DOHH2 (cell line): ENCODE results near the gene PRSS8.

ENCODE experiments used
- H3F3A ChIP-seq: fragments of 200-600 bp; sonication (generic), shearing (Covaris generic); 2 replicates; pipeline ENCODE4 v1.6.0; 2016; ENCODE audit warnings: antibody characterized with exemption, mild to moderate bottlenecking; ENCODE audit not compliant: control insufficient read depth, insufficient read depth
- H3K27ac ChIP-seq: fragments of 200-600 bp; sonication (generic); 2 replicates; pipeline ENCODE4 v1.5.1; 2014; ENCODE audit warnings: low read depth, mild to moderate bottlenecking, low read length, moderate library complexity
- H3K27me3 ChIP-seq: fragments of 200-600 bp; sonication (generic); 2 replicates; pipeline ENCODE4 v1.6.1; 2014; ENCODE audit warnings: mild to moderate bottlenecking, low read length, mixed read lengths; ENCODE audit not compliant: control insufficient read depth
- H3K36me3 ChIP-seq: fragments of 200-600 bp; sonication (generic); 2 replicates; pipeline ENCODE4 v1.6.1; 2014; ENCODE audit warnings: mild to moderate bottlenecking, low read length, moderate library complexity, mixed read lengths; ENCODE audit not compliant: control insufficient read depth
- H3K4me1 ChIP-seq: fragments of 200-600 bp; sonication (generic); 2 replicates; pipeline ENCODE4 v1.6.1; 2014; ENCODE audit warnings: mild to moderate bottlenecking, low read length, mixed read lengths; ENCODE audit not compliant: control insufficient read depth
- H3K4me2 ChIP-seq: fragments of 200-600 bp; sonication (generic); 2 replicates; pipeline ENCODE4 v1.6.0; 2014; ENCODE audit warnings: mild to moderate bottlenecking, low read length, moderate library complexity
- H3K4me3 ChIP-seq: fragments of 200-600 bp; sonication (generic); 2 replicates; pipeline ENCODE4 v1.5.1; 2014; ENCODE audit warnings: mild to moderate bottlenecking, low read length, mixed read lengths
- H3K79me2 ChIP-seq: fragments of 200-600 bp; sonication (generic); 2 replicates; pipeline ENCODE4 v1.6.1; 2014; ENCODE audit warnings: mild to moderate bottlenecking, low read length, mixed read lengths; ENCODE audit not compliant: control insufficient read depth
- H3K9me2 ChIP-seq: fragments of 200-600 bp; sonication (generic); replicated peaks from 2 replicates; pipeline ENCODE4 v1.6.1; 2014; ENCODE audit warnings: mild to moderate bottlenecking, low read length, mixed read lengths; ENCODE audit not compliant: control insufficient read depth
- H3K9me3 ChIP-seq: fragments of 200-600 bp; sonication (generic); 2 replicates; pipeline ENCODE4 v1.6.1; 2014; ENCODE audit warnings: antibody characterized with exemption, low read length, mixed read lengths; ENCODE audit not compliant: control insufficient read depth, insufficient read depth
- H4K20me1 ChIP-seq: fragments of 200-600 bp; sonication (generic); 2 replicates; pipeline ENCODE4 v1.6.0; 2014; ENCODE audit warnings: low read depth, mild to moderate bottlenecking, antibody characterized with exemption, low read length, moderate library complexity; ENCODE audit not compliant: control insufficient read depth, insufficient read depth
- EZH2phosphoT487 ChIP-seq: fragments of 200-600 bp; sonication (generic); IDR thresholded peaks from 2 replicates; pipeline ENCODE4 v1.6.1; 2017; ENCODE audit warnings: borderline replicate concordance, mild to moderate bottlenecking, antibody characterized with exemption, low read length, moderate library complexity, mixed read lengths
- TF ChIP-seq, protein P1 (sequence below): fragments of 200-600 bp; sonication (generic); IDR thresholded peaks from one replicate; pipeline ENCODE4 v1.5.1; 2014; ENCODE audit warnings: antibody characterized with exemption, mild to moderate bottlenecking, low read depth, low read length; ENCODE audit not compliant: poor library complexity, severe bottlenecking

The PRSS8 gene

DNA sequence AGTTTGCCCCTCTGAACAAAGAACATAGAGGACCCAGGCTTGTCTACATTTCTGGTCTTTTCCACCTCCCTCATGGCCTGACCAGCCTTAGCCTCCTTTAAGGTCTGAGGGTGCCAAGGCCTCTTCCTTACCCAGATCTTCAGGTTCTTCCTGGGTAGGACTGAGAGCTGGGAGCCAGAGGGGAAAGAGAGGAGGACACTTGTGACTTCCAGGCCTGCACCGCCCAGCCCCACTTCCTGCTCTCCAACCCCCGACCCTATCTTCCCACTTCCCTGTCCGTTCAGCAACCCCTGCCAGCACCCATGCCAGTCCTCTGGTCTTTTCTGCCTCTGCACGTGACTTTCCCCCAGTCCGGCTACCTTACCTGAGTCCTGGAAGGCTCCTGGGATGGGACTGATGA lies 13.8 kb upstream of the PRSS8 start:
- Histone ChIP-seq H3K4me3 (no peak overlapping the region), H3K79me2 (no peaks in the 10 kb centered on the region), H3K4me2 (no peak overlapping the region), H3K4me1 (no peaks in the 10 kb centered on the region), H3K36me3 (no peaks in the 10 kb centered on the region), H3K9me2 (no peaks in the 10 kb centered on the region), H3K27me3 (no peaks in the 10 kb centered on the region), H4K20me1 (no peaks in the 10 kb centered on the region), H3K27ac (no peak overlapping the region), H3F3A (no peaks in the 10 kb centered on the region), H3K9me3 (no peaks in the 10 kb centered on the region)
- TF ChIP-seq, protein P1, sequence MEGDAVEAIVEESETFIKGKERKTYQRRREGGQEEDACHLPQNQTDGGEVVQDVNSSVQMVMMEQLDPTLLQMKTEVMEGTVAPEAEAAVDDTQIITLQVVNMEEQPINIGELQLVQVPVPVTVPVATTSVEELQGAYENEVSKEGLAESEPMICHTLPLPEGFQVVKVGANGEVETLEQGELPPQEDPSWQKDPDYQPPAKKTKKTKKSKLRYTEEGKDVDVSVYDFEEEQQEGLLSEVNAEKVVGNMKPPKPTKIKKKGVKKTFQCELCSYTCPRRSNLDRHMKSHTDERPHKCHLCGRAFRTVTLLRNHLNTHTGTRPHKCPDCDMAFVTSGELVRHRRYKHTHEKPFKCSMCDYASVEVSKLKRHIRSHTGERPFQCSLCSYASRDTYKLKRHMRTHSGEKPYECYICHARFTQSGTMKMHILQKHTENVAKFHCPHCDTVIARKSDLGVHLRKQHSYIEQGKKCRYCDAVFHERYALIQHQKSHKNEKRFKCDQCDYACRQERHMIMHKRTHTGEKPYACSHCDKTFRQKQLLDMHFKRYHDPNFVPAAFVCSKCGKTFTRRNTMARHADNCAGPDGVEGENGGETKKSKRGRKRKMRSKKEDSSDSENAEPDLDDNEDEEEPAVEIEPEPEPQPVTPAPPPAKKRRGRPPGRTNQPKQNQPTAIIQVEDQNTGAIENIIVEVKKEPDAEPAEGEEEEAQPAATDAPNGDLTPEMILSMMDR = no peak
- TF ChIP-seq EZH2phosphoT487 = no peak

DNA sequence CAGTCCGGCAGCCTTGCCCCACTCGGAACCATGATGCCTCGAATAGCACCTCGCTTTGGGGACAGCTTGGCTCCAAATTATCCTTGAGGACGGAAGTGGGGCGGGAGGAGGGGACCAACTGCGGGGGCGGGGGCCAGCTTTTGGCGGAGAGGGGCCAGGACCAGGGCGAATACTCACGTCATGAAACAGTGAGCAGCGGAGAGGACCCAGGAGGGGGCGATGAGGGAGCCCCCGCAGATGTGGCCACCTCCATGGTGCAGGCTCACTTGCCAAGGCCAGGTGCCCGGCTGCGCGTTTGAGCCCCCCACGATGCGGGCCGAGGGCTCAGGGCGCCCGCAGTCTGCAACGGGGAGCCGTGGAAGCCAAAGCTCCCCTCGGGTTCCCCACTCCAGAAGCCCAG lies 13.4 kb upstream of the PRSS8 start:
- no peaks in the 10 kb centered on the region for H3K36me3 ChIP-seq
- H3K4me2 ChIP-seq = no peak overlapping the region
- no peak overlapping the region for H3K4me3 ChIP-seq
- H3K9me2 ChIP-seq = no peaks in the 10 kb centered on the region
- no peaks in the 10 kb centered on the region for H3K79me2 ChIP-seq
- no peaks in the 10 kb centered on the region for H4K20me1 ChIP-seq
- H3K9me3 ChIP-seq = no peaks in the 10 kb centered on the region
- TF ChIP-seq, protein P1 = no peak
- TF ChIP-seq EZH2phosphoT487 = no peak
- H3K4me1 ChIP-seq = no peaks in the 10 kb centered on the region
- no peaks in the 10 kb centered on the region for H3K27me3 ChIP-seq
- no peaks in the 10 kb centered on the region for H3F3A ChIP-seq
- no peak overlapping the region for H3K27ac ChIP-seq

DNA sequence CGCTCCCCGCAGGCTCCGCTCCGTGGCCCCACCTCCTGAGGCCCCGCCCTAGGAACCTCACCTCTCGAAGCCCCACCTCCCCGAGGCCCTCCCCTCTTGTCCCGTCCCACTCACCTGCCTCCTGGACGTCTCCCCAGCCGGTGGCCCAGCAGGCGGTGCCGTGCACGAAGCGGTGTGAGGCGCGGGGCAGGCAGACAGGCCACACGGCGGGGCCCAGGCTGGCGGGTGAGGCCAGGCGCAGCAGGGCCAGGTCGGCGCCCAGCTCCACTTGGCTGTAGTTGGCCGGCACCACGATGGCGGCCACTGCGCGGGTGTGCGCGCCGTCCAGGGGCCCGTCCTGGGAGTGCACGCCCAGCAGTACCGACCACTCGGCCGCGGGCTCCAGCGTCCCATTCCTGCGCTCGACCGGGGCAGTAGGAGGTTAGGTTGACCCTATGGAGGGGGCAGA lies 12.8 kb upstream of the PRSS8 start:
- no peaks in the 10 kb centered on the region for H3K4me1 ChIP-seq
- H3K36me3 ChIP-seq = no peaks in the 10 kb centered on the region
- TF ChIP-seq, protein P1 = no peak
- no peak for TF ChIP-seq EZH2phosphoT487
- H3K4me2 ChIP-seq = no peak overlapping the region
- H3K9me2 ChIP-seq = no peaks in the 10 kb centered on the region
- H3K27me3 ChIP-seq = no peaks in the 10 kb centered on the region
- no peak overlapping the region for H3K27ac ChIP-seq
- H3K4me3 ChIP-seq = no peak overlapping the region
- no peaks in the 10 kb centered on the region for H3K9me3 ChIP-seq
- H4K20me1 ChIP-seq = no peaks in the 10 kb centered on the region
- no peaks in the 10 kb centered on the region for H3K79me2 ChIP-seq
- no peaks in the 10 kb centered on the region for H3F3A ChIP-seq

DNA sequence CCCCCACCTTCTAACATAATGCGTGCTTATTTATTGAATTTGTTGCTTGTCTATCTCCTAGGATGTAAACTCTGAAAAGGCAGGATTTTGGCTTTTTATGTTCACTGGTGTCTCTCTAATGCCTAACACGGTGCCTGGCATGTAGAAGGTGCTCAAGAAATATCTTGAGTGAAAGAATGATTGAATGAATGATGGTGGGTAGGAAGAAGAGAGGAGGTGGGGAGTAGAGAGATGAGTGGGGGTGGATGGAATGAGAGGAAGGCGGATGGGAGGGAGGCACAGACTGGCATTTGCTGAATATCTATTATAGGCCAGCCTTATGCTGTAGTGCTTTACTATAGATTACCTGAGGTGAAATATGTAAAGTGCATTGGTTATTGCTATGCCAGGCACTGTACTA lies 12.0 kb upstream of the PRSS8 start:
- no peak overlapping the region for H3K4me2 ChIP-seq

More for the DNA sequence above, 12.0 kb upstream of the PRSS8 start:
- Histone ChIP-seq H3K27ac (no peak overlapping the region), H3K9me3 (no peaks in the 10 kb centered on the region), H3K27me3 (no peaks in the 10 kb centered on the region), H3K36me3 (no peaks in the 10 kb centered on the region), H3K4me1 (peaks cover 5% of the 10 kb centered on the region), H3K9me2 (no peaks in the 10 kb centered on the region), H3F3A (no peaks in the 10 kb centered on the region), H4K20me1 (no peaks in the 10 kb centered on the region), H3K79me2 (no peaks in the 10 kb centered on the region), H3K4me3 (no peak overlapping the region)
- TF ChIP-seq, protein P1 = no peak
- TF ChIP-seq EZH2phosphoT487 = no peak
